NB4 (cell line): ENCODE data around the gene PDHX.

Source experiments
- DNase-seq: peaks from one replicate; pipeline ENCODE4 v3.0.0; 2010; ENCODE audit warnings: low read depth
- H3K4me3 ChIP-seq: one replicate; pipeline ENCODE4 v1.5.1; 2011; ENCODE audit warnings: mild to moderate bottlenecking, low read depth, low read length, moderate library complexity
- MYC ChIP-seq: IDR thresholded peaks from 2 replicates; pipeline ENCODE4 v1.6.1; 2011; ENCODE audit warnings: low read depth, low read length
- POLR2A ChIP-seq: IDR thresholded peaks from 2 replicates; pipeline ENCODE4 v1.6.1; 2011; ENCODE audit warnings: mild to moderate bottlenecking; ENCODE audit not compliant: insufficient read length; ENCODE audit errors: extremely low read depth
- TF ChIP-seq, protein P1 (sequence below): IDR thresholded peaks from one replicate; pipeline ENCODE4 v1.5.1; 2012; ENCODE audit warnings: low read depth, low read length
- TF ChIP-seq, protein P2 (sequence below): IDR thresholded peaks from 2 replicates; pipeline ENCODE4 v1.6.1; 2011; ENCODE audit warnings: low read depth, low read length

PDHX gene

DNA sequence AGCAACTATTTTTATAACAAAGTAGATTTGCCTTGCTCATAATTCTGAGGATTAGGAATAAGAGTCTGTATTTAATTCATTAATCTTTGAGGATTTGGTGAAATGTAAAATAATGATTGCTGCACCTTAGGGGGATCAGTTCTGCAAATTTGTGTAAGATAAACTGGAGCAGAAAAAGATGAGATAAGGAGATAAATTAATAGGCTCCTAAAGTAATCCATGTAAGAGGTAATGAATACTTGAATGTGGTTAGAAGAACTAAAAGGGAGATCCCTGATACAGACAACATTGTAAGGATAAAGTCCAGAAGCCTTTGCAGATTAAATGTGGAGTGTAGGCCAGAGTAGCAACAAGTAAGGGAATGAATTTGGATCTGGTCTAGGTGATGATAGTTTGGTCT is 45.6 kb downstream of the PDHX start:
- no peak for DNase-seq
- no peak for TF ChIP-seq MYC
- no peak for TF ChIP-seq POLR2A
- TF ChIP-seq, protein P1, sequence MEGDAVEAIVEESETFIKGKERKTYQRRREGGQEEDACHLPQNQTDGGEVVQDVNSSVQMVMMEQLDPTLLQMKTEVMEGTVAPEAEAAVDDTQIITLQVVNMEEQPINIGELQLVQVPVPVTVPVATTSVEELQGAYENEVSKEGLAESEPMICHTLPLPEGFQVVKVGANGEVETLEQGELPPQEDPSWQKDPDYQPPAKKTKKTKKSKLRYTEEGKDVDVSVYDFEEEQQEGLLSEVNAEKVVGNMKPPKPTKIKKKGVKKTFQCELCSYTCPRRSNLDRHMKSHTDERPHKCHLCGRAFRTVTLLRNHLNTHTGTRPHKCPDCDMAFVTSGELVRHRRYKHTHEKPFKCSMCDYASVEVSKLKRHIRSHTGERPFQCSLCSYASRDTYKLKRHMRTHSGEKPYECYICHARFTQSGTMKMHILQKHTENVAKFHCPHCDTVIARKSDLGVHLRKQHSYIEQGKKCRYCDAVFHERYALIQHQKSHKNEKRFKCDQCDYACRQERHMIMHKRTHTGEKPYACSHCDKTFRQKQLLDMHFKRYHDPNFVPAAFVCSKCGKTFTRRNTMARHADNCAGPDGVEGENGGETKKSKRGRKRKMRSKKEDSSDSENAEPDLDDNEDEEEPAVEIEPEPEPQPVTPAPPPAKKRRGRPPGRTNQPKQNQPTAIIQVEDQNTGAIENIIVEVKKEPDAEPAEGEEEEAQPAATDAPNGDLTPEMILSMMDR = no peak
- TF ChIP-seq, protein P2, sequence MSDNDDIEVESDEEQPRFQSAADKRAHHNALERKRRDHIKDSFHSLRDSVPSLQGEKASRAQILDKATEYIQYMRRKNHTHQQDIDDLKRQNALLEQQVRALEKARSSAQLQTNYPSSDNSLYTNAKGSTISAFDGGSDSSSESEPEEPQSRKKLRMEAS = no peak
- H3K4me3 ChIP-seq = no peak overlapping the region

DNA sequence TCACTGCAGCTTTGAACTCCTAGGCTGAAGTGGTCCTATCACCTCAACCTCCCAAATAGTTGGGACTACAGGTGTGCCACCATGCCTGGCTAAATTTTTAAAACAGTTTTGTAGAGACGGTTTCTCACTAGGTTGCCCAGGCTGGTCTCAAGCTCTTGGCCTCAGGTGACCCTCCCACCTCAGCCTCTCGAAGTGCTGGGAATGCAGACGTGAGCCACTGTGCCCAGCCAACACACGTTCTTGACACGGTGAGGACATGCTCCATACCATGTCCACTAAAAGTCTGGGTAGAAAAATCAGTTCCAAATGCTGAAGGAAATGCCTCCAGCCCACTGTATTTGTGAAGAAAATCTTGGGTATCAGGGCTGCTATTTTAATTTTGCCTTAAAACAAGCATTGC is 46.9 kb downstream of the PDHX start:
- no peak overlapping the region for H3K4me3 ChIP-seq
- DNase-seq = no peak
- TF ChIP-seq MYC = no peak
- TF ChIP-seq, protein P1 = no peak
- TF ChIP-seq, protein P2 = no peak
- no peak for TF ChIP-seq POLR2A

DNA sequence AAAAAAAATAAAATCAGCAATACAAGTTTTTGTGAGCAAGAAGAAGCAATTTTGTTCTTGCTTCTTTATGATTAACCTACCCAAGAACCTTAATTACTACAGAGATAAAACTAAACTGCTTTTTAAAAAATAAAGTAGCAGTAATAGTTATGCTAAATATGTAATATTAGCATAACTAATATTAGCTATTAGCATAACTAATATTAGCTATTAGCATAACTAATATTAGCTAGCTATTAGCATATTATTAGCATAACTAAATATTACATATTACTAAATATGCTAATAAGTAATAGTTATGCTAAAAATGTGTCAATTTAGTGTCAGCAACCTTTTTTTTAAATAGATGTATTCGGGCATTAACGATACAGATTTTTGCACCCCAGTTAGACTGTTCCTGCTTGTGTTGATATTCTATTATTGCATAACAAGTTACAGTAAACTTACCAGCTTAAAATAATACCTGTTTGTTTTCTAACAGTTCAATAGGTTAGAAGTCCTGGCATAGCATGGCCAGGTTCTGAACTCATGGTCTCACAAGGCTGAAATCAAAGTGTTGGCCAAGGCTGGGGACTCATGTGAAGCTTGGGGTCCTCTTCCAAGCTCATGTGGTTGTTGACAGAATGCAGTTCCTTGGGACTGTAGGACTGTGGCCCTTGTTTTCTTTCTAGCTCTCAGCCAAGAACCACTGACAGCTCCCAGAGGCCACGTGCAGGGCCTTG is 48.4 kb downstream of the PDHX start:
- TF ChIP-seq, protein P1 = no peak
- TF ChIP-seq, protein P2 = no peak
- TF ChIP-seq MYC (no peak), POLR2A (no peak)
- no peak overlapping the region for H3K4me3 ChIP-seq
- no peak for DNase-seq

DNA sequence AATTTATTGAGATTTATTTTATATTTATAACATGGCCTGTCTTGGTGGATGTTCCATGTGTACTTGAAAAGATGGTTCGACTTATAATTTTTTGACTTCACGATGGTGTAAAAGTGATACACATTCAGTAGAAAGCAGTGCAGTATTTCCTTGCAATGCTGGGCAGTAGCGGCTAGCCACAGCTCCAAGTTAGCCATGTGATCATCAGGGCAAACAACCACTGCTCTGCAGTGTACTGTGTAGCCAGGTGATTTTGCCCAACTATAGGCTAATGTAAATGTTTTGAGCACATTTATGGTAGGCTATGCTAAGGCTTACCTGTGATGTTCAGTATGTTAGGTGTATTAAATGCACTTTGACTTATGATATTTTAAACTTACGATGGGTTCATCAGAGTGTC is 52.4 kb downstream of the PDHX start:
- TF ChIP-seq MYC (no peak), POLR2A (no peak)
- TF ChIP-seq, protein P2 = no peak
- TF ChIP-seq, protein P1 = no peak
- H3K4me3 ChIP-seq = no peak overlapping the region
- DNase-seq = no peak

DNA sequence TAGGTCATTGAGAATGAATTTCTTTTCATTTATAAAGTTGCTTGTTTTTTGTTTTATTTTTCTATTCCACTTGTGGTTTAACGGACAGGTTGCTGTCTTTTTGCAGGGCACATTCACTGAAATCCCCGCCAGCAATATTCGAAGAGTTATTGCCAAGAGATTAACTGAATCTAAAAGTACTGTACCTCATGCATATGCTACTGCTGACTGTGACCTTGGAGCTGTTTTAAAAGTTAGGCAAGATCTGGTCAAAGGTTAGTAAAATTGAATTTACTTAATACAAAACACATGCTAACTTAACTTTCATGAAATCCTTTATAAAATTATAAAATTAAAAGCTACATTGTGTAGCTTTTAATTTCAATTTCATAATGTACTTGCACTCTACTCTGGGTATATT is 53.6 kb downstream of the PDHX start:
- TF ChIP-seq, protein P1 = no peak
- TF ChIP-seq, protein P2 = no peak
- no peak for TF ChIP-seq MYC
- TF ChIP-seq POLR2A = no peak

DNA sequence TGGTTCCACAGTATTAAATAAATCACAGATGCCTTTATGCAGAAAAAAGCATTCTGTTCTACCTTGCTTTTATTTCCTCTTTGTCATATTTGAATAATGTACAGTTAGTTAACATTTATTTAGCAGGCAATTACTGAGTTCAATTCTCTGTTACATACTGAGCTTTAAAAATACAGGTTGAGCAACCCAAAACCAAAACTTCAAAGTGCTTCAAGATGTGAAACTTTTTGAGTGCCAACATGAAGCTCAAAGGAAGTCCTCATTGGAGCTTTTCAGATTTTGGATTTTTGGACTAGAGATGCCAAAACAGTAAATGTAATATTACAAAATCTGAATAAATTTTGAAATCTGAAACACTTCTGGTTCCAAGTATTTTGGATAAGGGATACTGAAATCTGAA is 54.1 kb downstream of the PDHX start:
- TF ChIP-seq, protein P2 = no peak
- TF ChIP-seq POLR2A (no peak), MYC (no peak)
- TF ChIP-seq, protein P1 = no peak

More for the DNA sequence above, 53.6 kb downstream of the PDHX start:
- no peak for DNase-seq
- no peak overlapping the region for H3K4me3 ChIP-seq

More for the DNA sequence above, 54.1 kb downstream of the PDHX start:
- H3K4me3 ChIP-seq = no peak overlapping the region
- DNase-seq = no peak
